Measurements from ENCODE around the gene UBIAD1.

GRCh38 chr1:11326070-11326469 is 53.1 kb downstream of the UBIAD1 start:
- TF ChIP-seq CTCF (conservative IDR thresholded peaks at IDR 0.05 in 1 of 2, IDR thresholded peaks at IDR 0.05 in 1 of 2; ENCODE audit: extremely low read depth in 1 of 2, insufficient read depth in 1 of 2, low read depth in 1 of 2, low read length in 2 of 2) (no peak), EZH2 (IDR thresholded peaks at IDR 0.05; ENCODE audit: borderline replicate concordance, low read length) (no peak)

All from mammary epithelial cell (primary cell).